Activated T-cell treated with anti-CD3 and anti-CD28 coated beads, Interleukin-2, amount 50 U/mL, for 48 hours (primary cell): Measurements from ENCODE around the gene PPL.
"Not testable (repeated sequence)": the region's sequence is repeated elsewhere in the genome, so short reads cannot be mapped to it uniquely, and the experiment has no call there.

Source experiments
- DNase-seq, 2 experiments: peaks; one replicate each; pipeline ENCODE4 v3.0.0-alpha.2; 2020

Gene PPL

DNA sequence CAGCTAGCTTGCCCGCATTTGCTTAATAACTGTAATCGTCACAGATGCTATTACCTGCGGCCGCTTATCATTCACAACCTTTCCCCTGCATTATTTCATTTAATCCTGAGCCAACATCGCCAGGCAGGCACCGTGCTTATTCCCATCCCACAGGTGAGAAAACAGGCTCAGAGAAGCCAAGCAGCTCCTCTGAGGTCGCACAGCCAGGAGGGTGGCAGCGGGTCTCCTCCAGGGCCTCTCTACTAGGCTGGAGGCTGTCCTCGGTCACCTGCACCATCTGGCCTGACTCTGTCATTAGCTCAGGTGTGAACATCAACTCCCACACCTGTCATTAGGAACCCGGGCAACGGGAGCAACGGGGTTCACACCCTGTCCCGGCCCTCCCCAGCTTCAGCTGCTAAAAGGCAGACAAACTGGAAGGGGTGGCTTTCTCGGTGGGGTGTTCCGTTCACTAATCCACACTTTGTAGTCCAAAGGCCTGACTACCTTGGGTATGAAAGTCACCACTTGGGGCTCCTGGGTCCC is 3.0 kb downstream of the PPL start:
- DNase-seq, result no peak

DNA sequence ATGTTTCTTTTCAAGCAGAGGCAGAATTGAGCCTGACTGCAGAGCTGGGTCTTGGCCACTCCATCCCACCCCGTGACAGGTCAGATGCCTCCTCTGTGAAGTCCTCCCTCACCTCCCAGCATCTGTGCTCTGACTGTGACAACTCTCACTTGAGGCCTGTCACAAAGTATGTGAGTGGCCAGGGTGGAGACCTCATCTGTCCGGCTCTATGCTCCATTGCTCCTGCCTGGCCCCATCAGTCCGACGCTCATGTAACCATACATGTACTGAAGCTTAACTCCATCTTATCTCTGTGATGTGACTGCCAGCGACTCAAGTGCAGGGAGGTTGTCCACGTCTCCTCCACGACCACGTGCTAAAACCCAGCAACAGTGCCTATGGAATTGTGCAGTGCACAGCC is 3.5 kb downstream of the PPL start:
- no peak for DNase-seq

DNA sequence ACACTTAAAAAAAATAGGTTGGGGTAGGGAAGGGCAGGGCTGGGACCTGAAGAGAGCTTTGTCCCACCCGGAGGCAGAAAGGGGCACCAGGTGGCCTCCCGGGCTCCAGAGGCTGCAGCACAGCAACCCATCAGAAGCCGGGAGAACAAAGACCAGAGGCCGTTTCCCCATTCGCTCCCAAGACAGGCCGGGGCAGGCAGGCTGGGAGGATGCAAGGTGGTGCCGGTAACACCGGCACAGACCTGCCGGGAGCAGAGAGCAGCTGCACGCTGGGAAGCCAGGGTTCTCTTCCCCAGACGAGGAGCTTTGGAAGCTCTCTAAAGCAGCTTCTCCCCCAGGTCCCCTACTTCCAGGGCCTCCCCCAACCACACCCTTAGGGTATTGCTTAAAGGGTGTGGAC is 5.6 kb downstream of the PPL start:
- no peak for DNase-seq

DNA sequence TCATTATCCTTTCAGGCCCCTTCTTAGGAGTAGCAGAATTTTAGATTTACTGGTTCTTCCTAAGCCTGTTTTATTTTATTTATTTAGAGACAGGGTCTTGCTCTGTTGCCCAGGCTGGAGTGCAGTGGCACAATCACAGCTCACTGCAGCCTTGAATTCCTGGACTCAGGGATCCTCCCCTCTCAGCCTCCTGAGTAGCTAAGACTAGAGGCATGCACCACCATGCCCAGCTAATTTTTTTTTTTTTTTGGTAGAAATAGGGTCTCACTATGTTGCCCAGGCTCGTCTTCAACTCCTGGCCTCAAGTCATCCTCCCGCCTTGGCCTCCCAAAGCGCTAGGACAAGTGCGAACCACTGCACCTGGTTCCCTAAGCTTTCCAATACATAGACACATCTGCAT is 7.3 kb downstream of the PPL start:
- DNase-seq, result not testable (repeated sequence)

DNA sequence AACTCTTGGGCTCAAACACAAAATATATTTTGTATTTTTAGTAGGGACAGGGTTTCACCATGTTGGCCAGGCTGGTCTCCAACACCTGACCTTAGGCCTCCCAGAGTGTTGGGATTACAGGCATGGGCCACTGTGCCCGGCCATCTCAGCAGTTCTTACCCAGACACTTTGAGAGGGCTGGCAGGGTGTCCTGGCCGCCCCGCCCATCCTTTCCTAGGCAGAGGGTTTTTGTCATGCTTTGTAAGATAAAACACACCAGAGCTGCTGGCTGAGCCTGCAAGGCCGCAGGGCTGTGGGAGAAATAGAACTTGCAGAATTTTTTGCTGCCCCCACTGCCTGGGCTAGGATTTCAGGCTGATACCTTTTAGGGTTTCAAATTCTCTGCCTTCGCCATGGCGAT is 8.7 kb downstream of the PPL start:
- DNase-seq, result no peak

DNA sequence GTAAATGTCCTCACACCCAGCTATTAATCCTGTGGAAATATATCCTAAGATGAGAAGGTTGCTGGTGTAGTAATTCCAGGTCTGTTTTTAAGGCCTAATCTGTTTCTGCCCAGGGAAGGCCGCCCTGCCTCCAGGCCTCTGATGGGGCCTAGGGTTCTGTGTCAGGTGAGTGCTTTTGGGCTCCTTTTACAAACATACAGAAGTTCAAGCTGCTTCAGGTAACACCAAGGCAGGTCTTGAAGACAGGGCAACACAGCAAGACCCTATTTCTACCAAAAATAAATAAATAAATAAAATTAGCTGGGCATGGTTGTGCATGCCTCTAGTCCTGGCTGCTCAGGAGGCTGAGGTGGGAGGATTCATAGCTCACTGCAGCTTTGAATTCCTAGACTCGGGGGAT is 9.3 kb downstream of the PPL start:
- DNase-seq, result no peak

DNA sequence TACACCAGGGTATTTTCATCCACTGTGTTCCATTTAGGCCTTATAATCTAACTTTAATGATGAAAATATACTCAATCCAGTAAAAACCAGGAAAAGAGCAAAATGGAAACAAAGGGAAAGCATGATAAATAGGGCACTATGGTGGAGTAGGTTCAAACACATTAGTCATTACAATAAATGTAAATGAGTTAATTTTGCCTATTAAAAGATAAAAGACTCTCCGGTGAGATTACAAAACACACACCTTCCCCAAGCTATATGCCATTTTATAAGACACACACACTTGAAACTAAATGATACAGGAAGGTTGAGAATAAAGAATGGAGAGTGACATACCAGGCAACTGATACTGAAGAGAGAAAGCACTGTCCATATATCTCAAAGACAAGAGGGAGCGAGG is 10.0 kb downstream of the PPL start:
- no peak for DNase-seq

DNA sequence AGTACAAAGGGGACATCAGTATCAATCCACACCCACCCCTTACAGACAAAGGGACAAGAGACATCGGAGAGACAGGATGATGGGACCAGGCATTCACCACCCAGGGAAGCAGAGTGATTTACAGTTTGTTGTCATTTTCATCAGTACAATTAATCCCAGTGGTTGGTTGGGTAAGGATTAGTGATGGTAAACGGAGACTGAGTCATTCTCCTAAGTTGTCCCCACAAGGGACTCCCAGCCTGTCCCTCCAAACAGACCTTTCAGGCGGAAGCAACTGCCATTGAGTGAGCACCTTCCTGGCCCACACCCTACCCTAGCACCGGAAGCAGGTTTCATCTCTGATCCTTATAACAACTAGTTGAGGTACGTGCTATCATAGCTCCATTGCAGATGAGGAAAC is 11.2 kb downstream of the PPL start:
- no peak for DNase-seq

DNA sequence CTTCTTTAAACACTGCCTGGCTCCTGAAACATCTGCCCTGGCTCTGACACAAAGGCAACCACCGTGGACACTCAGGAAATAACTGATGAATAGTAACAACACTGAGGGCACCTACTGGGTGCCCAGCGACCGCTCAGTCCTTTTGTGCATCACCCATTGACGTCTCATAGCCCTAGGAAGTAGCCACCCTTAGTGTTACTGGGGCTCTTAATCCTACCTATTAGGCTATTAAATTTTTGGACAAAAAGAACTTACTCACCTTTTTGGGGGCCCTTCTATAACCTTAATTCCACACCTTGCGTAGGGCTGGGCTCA is 11.7 kb downstream of the PPL start:
- no peak for DNase-seq

DNA sequence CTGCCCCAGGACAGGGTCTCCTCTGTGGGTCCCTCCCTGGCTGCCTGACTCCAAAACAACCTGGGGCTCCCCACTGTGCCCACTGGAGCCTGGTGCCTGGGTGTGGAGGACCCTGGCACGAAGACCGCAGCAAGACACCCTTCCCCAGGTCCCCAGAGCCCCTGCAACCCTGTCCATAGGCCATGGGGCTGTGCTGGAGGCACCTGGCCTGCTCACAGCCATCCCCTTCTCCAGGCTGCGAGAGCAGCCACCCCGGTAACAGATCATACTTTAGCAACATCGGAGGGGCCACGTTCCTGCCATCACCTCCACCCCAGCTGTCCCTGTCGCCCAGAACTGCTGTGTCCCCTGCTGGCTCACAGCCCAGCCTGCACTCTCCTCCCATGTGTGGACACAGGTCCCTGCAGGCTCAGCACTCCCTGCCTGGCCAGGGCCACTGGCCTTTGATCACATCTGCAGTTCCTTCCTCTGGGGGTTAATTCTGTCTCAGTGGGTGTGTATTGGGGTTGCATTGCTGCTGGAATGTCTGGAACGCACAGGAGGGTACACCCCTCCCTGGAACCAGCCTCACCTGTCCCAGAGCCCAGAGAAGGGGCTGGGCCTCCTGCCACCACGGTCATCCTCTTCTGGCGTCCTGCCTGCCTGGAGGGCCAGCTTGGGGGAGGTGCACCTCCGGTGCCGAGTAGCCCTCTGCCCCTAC is 12.2 kb downstream of the PPL start:
- DNase-seq, result no peak

DNA sequence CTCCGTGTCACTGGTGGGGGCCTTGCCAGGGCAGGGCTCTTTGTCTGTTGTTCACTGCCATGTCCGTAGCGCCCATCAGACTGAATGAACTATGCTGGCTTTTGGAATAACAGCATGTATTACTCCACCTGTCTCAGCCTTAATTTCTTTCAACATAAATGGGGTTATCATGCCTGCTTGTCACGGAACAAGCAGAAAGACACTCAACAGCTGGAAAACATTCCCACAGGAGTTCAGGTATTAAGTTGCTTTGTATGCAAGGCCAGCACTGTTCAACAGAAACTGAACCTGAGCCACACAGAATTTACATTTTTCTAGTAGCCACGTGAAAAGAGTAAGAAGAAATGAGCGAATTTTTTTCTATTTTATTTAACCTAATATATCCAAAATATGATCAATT is 13.1 kb downstream of the PPL start:
- DNase-seq, result no peak

DNA sequence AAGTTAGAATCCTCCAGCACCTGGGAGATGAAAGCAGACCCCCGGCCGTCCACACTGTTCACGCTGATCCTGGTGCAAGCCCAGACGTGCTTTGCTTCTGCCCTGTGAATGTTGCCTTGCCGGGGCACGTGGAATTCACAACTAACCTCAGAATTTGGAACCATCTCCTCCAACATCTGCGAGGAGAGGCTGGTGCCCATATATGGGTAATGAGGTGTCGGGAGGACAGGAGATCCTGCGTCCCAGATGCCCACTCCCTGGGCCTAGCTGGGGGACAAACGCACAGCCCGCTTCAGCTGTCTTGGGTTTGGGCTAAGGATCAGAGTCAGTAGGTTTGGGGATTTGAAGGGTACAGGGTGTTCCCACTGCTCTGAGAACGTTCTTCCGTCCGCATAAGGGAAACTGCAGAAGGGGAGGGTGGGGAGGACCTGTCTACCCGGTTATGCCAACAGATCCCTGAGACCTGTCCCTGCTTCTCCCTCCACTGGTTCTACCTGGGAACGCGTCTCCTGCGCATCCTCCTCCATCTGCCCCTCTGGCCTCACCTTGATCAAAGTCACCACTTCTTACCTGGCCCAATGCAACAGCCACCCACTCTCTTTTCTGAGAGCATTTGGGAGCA is 14.1 kb downstream of the PPL start:
- DNase-seq, result no peak

DNA sequence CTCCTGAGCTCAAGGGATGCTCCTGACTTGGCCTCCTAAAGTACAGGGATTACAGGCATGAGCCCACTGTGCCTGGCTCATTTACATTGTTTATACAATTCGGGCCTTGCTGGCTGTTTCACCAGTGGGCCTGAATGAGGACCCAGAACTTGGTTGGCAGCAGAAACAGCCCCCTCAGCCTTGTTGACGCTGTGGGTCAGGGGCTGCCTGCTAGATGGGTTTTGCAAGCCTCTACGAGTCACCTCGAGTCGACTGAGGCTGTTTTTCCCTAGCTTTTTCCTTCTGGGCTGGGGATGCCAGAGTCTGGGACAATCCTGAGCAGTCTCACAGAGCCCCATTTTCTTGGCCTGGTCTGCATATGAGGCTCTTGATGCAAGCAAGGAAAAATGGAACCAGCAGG is 16.1 kb downstream of the PPL start:
- DNase-seq, result no peak

DNA sequence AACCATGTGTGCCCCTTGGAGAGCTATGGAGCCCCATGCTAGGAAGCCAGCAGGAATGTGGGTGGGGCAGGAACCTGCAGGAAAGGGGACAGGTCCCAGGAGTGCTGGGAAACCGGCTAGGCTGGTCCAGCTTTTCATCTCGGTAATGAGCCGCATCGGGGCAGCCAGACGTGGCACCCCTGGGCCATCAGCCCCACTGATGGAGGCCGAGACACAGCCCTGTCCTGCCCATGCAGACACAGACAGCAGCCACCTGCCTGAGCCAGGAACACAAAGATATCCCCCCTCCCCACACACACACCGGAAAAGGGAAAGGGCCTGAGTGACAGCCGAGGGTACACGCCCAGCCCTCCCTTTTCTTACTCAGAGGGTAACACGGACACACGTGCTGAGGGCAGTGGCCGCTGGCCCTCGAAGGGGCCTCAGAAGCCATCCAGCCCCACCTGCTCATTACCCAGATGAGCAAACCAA is 18.1 kb downstream of the PPL start:
- DNase-seq, result no peak

DNA sequence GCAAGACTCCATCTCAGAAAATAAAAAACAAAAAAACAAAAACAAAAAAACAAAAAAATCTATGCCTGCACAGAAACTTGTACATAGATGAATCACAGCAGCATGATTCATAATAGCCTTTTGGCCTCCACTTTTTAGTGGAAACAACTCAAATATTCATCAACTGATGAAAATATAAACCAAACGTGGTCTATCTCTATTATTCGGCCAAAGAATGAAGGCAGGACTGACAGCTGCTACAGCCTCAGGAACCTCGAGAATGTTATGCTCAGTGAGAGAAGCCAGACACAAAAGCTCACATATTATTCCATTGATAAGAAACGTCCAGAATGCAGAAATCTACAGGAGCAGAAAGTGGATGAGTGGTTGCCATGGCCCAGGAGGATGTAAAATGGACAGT is 19.8 kb downstream of the PPL start:
- no peak for DNase-seq

DNA sequence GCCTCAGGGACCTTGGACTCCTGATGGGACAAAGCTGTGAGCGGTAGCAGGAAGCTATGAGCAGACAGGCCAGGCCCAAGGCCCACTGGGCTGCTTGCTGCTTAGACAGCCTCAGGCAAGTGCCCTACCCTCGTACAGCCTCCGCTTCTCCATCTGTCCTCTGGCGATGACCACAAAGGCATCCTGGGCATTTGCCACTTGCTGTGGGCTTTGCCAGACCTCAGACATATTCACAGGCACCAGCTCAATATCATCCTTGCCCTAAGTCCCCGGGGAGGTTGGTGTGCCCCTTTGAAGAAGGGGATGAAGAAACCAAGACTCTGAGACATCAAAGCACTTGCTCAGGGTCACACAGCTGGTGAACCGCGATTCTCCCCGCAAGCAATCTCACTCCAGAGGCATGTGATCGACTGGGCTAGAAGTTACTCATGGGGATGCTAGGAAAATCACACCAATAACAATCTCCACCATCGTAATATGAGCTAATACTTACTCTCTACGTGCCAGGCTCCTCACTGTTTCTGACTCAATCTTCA is 21.7 kb downstream of the PPL start:
- DNase-seq, result no peak

DNA sequence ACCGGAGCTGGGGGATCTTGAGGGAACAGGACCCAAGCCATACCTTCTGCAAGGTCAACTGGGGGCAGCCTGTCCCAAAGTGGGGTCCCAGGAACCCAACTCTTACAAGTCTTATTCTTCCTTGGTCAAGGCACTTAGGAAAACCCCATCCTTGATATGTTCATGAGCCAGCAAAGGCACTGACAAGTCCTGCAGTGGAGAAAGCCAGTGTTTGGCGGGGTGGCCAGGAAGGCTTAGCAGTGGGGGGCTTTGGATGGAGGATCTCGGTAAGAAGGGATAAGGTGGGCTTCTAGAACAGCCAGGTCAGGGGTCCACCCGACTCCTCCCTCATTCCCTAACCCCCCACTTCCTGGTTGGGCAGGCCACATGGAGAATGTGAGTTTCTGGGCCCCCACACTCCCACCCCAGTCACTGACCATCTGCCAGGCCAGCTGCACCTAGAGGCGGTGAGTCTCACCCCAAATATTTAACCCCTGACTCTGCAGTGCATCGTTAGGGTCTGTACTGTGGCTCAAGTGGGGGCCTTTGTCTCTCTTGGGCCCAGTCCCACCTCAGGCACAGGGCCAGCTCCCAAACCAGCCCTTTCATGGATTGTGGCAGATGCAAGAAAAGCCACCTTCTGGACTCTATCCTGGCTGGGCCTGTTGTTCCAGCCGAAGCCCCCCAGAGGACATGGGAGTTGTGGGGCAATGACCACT is 22.3 kb downstream of the PPL start:
- DNase-seq, result no peak

DNA sequence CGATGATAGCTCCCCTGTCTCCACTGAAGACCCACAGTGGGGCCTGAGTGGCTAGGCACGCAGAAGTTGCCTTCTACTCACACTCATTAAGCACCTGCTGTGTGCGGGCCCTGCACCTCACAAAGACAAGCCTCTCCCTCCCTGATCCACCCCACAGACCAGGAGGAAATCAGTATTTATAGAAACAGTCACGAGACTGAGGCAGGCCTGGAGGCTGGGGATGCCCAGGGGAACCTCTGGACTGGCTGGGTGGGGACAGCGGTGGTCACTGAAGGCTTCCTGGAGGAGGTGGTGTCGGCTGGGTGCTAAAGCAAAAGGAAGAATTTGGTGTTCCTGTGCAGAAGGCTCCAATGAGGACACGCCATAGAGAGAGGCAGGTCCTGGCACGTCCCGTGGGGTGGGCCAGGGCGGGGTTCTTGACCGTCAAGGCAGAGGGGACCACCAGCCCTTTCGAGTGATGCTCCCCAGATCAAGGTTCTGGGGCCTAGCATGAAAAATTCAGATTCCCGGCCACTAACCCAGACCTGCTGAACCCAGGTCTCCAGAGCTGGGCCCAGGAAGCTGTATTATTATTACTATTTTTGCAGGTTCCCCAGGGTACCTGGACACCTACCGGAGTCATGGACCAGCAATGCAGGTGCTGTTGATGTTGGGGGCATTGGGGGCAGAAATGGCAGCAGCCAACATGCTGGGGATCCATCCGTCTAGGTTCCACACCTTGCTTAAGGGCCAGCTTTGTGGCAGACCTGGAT is 23.0 kb downstream of the PPL start:
- no peak for DNase-seq

DNA sequence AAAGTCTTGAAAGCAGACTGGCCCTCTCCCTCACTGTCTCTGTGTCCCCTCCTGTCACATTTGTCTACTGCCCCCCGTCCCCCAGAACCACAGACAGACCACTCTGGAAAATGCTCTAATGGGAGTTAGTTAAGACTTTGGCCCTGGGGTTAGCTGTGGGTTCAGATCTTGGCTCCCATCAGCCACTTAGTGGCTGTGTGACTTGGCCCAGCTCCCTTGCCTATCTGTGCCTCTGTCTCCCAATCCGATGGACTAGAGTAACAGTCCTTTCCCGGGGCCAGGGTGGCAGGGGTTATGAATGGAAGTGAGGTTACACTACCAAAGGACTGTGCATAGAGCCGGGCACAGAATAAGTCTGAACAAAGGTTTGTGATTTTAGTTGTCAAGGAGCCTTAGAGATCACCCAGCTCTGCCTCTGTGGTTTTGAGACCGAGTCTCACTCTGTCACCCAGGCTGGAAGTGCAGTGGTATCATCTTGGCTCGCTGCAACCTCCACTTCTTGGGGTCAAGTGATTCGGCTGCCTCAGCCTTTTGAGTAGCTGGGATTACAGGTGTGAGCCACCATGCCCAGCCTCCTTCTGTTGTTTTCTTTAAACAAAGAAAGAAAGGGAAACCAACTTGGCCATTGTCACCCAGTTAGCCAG is 23.7 kb downstream of the PPL start:
- DNase-seq, result no peak

DNA sequence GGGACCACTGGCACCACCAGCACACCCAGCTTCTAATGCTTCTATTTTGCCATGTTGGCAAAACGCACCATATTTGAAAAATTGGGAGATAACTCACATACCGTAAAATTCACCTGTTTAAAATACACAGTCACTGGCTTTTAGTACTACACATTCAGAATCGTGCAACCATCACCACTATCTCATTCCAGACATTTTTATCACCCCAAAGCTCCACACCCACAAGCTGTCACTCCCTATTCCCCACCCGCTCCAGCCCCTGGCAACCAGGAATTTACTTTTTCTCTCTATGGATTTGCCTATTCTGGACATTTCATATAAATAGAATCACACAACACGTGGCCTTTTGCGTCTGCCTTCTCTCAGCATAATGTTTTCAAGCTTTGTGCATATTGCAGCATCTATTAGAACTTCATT is 25.0 kb downstream of the PPL start:
- DNase-seq, result no peak

DNA sequence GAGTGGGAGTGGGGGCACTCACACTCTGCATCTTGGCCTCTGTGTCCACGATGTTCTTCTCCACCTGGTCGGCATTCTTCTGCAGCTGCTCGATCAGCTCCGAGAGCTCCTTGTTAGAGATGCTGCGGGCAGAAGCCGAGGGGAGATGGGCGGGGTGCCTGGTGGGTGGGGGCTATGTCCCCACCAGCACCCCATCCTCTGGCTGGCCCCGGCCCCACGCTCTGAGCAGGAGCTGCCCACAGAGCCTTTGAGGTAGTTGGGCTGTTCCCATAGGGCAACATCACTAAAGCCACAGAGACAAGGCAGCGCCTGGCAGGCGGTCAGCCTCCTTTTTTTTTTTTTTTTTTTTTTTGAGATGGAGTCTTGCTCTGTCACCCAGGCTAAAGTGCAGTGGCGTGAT is 26.1 kb downstream of the PPL start:
- no peak for DNase-seq

DNA sequence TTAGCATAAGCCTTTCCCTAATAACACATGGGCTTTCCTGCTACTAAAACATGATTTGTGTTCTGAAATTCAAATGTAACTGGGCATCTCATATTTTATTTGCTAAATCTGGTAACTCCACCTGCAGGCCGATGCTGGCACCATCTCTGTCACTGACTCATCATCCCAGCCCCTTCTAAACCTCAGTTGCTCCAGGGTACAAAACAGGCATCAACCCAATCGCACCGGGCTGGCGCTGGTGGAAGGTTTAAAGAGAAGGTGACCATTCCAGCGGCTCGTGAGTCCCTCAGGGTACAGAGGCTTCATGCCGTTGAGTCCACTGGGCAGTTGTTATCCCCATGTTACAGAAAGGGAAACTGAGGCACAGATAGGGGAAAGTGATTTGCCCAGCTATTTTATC is 27.1 kb downstream of the PPL start:
- no peak for DNase-seq
